RWPE1 (cell line): ENCODE measurements around the gene ALKBH5.
A peak's percentile ranks its signal among the peaks of the same experiment; 100 is the strongest.

Source experiments
- CTCF ChIA-PET: fragments of 350-600 bp; sonication (Branson Sonifier 250); formaldehyde crosslinking; extraction: SDS; loops from one replicate; lab custom pipeline; 2021; lab: Yijun Ruan, JAX
- POLR2A ChIA-PET: fragments of 400-600 bp; formaldehyde crosslinking; extraction: SDS; loops from one replicate; lab custom pipeline; 2020; ENCODE audit warnings: antibody characterized with exemption; ENCODE audit not compliant: low non-redundant PET; lab: Yijun Ruan, JAX
- DNase-seq: peaks from one replicate; pipeline ENCODE4 v3.0.0; 2012; ENCODE audit warnings: low spot score
- H3K27ac ChIP-seq: fragments of 450-650 bp; 2 replicates; pipeline ENCODE4 v1.5.1; 2017
- CTCF ChIP-seq: fragments of 450-650 bp; conservative IDR thresholded peaks from 2 replicates; pipeline ENCODE4 v1.5.1; 2017; ENCODE audit warnings: low read depth, mild to moderate bottlenecking

Gene ALKBH5

DNA sequence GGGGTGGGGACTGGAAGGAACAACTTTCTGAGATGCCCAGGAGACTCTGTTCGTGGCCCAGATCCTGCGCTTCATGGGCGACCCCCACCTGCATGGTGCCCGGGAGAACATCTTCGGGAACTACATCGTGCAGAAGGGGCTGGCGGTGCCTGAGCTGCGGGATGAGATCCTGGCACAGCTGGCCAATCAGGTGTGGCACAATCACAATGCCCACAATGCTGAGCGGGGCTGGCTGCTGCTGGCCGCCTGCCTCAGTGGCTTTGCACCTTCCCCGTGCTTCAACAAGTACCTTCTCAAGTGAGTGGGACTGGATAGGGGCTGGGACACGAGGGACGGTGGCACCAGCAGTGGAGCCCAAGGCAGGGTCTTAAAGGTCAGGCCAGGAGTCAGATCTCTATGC lies 37.8 kb upstream of the ALKBH5 start:
- POLR2A ChIA-PET: no interaction called here
- CTCF ChIA-PET: interaction anchor here (0.7 kb wide), 1 partner anchor 26 kb away, joined by 3 read pairs; no protein-coding TSS in a partner anchor
- no peak for TF ChIP-seq CTCF
- H3K27ac ChIP-seq: no peak overlapping the region
- DNase-seq: no peak

DNA sequence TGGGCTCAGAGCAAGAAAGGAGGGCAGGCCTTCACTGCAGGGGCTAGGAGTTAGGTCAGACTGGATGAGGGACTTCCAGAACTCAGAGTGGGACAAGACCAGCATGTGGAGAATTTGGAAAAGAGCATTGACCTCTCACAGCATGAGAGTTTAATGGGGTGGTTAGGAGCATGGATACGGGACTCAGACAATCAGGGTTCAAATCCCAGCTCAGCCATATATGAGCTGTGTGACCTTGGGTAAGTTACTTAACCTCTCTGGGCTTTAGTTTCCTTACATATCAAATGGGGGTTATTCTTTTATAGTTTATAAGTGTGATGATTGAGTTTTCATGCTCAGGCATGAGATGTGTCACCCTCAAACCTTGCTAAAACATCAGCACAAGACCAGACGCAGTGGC lies 37.4 kb upstream of the ALKBH5 start:
- TF ChIP-seq CTCF: no peak
- no peak overlapping the region for H3K27ac ChIP-seq
- POLR2A ChIA-PET: no interaction called here
- no peak for DNase-seq
- CTCF ChIA-PET: interaction anchor here (0.7 kb wide), 2 partner anchors 25 to 45 kb away, joined by 3 to 4 read pairs; no protein-coding TSS in a partner anchor

- POLR2A ChIA-PET: no interaction called here
- DNase-seq: no peak
- CTCF ChIA-PET: interaction anchor here (0.7 kb wide), 1 partner anchor 47 kb away, joined by 3 read pairs; no protein-coding TSS in a partner anchor
- TF ChIP-seq CTCF: no peak
- H3K27ac ChIP-seq: 0 out of 2 replicates have a peak overlapping the region, but pooled peaks have one; percentile 1
Observed at GRCh38 chr17:18146980-18147379, 36.6 kb upstream of the ALKBH5 start.

- H3K27ac ChIP-seq: no peak overlapping the region
- POLR2A ChIA-PET: no interaction called here
- no peak for TF ChIP-seq CTCF
- no peak for DNase-seq
- CTCF ChIA-PET: interaction anchor here (0.6 kb wide), 1 partner anchor 87 kb away, joined by 6 read pairs; no protein-coding TSS in a partner anchor
Observed at GRCh38 chr17:18148586-18148985, 35.0 kb upstream of the ALKBH5 start.

DNA sequence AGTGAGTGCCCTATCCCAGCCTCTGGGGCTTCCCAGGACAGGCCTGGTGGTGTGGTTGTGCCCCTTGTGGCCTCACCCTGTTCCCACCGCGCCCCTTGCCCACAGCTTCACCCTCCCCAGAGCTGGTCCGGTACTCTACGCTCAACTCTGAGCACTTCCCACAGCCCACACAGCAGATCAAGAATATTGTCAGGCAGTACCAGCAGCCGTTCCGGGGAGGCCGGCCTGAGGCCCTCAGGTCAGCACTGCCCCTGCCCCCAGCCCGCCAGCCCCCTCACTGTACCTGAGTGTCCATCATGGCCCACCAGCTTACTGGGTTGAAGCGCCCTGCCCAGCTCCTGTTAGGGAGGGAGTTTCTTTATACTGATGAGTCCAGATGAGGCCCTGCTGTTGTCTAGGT lies 32.3 kb upstream of the ALKBH5 start:
- H3K27ac ChIP-seq: no peak overlapping the region
- no peak for DNase-seq
- POLR2A ChIA-PET: interaction anchor here (0.6 kb wide), 1 partner anchor 32 kb away, joined by 3 read pairs; the partner anchor contains the start of gene ALKBH5
- TF ChIP-seq CTCF: no peak
- CTCF ChIA-PET: no interaction called here

- CTCF ChIA-PET: interaction anchor here (0.7 kb wide), 1 partner anchor 11 kb away, joined by 3 read pairs; no protein-coding TSS in a partner anchor
- H3K27ac ChIP-seq: peak overlapping the region; percentile 67
- DNase-seq: no peak
- POLR2A ChIA-PET: no interaction called here
- no peak for TF ChIP-seq CTCF
Observed at GRCh38 chr17:18155179-18155578, 28.4 kb upstream of the ALKBH5 start.
